ENCODE results near the gene ZNF773. TPM values are rescaled to one million over a fixed set of nuclear protein-coding genes. Genes with fewer than 3 reads are reported as not detected.

The ZNF773 gene
- total and polyA plus RNA-seq, 10 of the 15 experiments (the other 5 are each of a cell fraction or from before 2014, with no cell fraction given), result 0.21 to 9.1 (median 6.7) TPM

DNA sequence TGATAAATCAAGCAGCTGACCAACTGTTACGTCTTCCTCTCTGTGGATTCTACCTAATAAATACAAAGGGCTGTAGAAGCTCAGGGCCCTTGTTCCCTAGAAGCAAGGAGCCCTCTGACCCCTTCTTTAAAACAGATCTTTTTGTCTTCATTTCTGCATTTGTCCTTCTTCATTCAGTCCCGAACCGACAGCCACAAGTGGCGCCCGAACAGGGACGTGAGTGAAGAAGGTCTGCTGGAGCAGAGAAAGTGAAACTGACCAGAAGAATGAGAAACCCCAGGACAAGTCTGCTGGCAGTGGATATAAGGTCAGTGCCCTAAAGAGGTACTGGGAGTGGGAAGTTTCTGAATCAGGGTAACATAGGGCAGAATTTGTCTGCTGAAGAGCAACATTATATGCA lies 13.1 kb downstream of the ZNF773 start:
- in situ Hi-C loops (cut with MboI) (no loop called here), intact Hi-C loops (cut with micrococcal nuclease; ENCODE audit: unreplicated experiment) (no loop called here)
- Histone ChIP-seq H3K9ac (ENCODE audit: control insufficient read depth, insufficient read depth, low read length) (no peak overlapping the region), H3K79me2 (ENCODE audit: control insufficient read depth, insufficient read depth, low read length) (no peaks in the 10 kb centered on the region), H3K4me1 (ENCODE audit: control insufficient read depth, insufficient read depth, low read length) (no peaks in the 10 kb centered on the region), H3K27me3 (replicated peaks in 1 of 2; ENCODE audit: control insufficient read depth in 2 of 2, insufficient read depth in 2 of 2, low read length in 1 of 2) (no peaks in the 10 kb centered on the region), H2AFZ (ENCODE audit: control insufficient read depth, low read depth, low read length) (no peak overlapping the region), H3K4me3 (no peak overlapping the region), H4K20me1 (ENCODE audit: control insufficient read depth, insufficient read depth) (no peaks in the 10 kb centered on the region), H3K9me3 (replicated peaks; ENCODE audit: control insufficient read depth, insufficient read depth, low read length) (peaks cover 11% of the 10 kb centered on the region; the same call in 2 of the 3 replicates), H3K4me2 (ENCODE audit: control insufficient read depth, insufficient read depth) (no peak overlapping the region), H3K36me3 (ENCODE audit: control insufficient read depth in 2 of 2, insufficient read depth in 2 of 2, low read length in 1 of 2) (no peaks in the 10 kb centered on the region), H3K27ac (ENCODE audit: control insufficient read depth, insufficient read depth) (no peak overlapping the region)
- CTCF ChIA-PET, result interaction anchor here (0.6 kb wide), 1 partner anchor 111 kb away, joined by 3 read pairs; no protein-coding TSS in a partner anchor
- 75% methylated on average over 6 of the region's 6 CpGs for WGBS (ENCODE audit: insufficient coverage, insufficient replicate concordance, low lambda C conversion rate, missing lambda C conversion rate)
- DNase-seq (ENCODE audit: low read depth, low spot score) (no peak), FAIRE-seq (no peak), ATAC-seq (no peak)
- TF ChIP-seq TCF12 (IDR thresholded peaks at IDR 0.05; ENCODE audit: low read depth, low read length) (no peak), CUX1 (IDR thresholded peaks at IDR 0.05; ENCODE audit: insufficient replicate concordance, low read depth, low read length) (no peak)
- RAD21 ChIA-PET (ENCODE audit: unreplicated experiment), result no interaction called here
- BruUV-seq (replicated peaks), result no TSS peak
- POLR2A ChIA-PET, result no interaction called here
- SMC1A ChIA-PET (ENCODE audit: uncharacterized antibody, unreplicated experiment), result no interaction called here
